H1 (cell line): ENCODE results near the gene CNTN5.

ENCODE experiments used
- EP300 ChIP-seq, 2 experiments: IDR thresholded peaks; 1 replicate in 1 of 2; 2 replicates in 1 of 2; pipeline ENCODE4 v1.6.1; 2011 to 2012; ENCODE audit warnings: low read depth in 2 of 2, low read length in 2 of 2, mild to moderate bottlenecking in 2 of 2, borderline replicate concordance in 1 of 2, inconsistent platforms in 1 of 2, moderate library complexity in 1 of 2
- EZH2 ChIP-seq: fragments of 200-600 bp; sonication (generic); IDR thresholded peaks from 2 replicates; pipeline ENCODE4 v1.7.1; 2012; ENCODE audit warnings: low read depth, mild to moderate bottlenecking, moderate library complexity, low read length, inconsistent platforms; ENCODE audit not compliant: severe bottlenecking
- TF ChIP-seq, protein P1 (sequence below), 3 experiments: IDR thresholded peaks; 1 replicate in 2 of 3; 2 replicates in 1 of 3; pipeline versions ENCODE4 v1.5.1 to v1.6.1; 2011; ENCODE audit warnings: low read length in 3 of 3, mild to moderate bottlenecking in 3 of 3, inconsistent platforms in 2 of 3, low read depth in 1 of 3, moderate library complexity in 1 of 3; ENCODE audit not compliant: insufficient read depth in 1 of 3; ENCODE audit errors: control extremely low read depth in 1 of 3

DNA sequence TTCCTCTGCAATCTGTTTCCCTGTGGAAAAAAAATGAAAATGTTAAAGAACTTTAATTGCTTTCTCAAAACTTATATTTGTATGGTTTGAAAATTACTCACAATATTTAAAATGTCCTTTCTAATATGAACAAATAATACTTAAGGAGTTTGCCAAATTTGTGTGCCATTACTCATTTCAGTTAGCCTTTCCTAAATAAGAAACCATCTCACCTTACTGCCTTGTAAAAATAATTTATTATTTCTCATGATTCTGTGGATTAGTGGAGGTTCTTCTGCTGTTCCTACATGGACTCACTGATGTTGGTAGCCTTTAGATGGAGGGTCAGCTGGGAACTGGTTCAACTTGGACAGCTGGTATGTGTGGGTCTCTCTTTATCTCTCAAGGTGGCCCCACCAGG is 428.6 kb downstream of the CNTN5 start:
- no peak for TF ChIP-seq EP300 (IDR thresholded peaks at IDR 0.05; ENCODE audit: borderline replicate concordance in 1 of 2, low read depth in 2 of 2, low read length in 2 of 2)
- TF ChIP-seq, protein P1, sequence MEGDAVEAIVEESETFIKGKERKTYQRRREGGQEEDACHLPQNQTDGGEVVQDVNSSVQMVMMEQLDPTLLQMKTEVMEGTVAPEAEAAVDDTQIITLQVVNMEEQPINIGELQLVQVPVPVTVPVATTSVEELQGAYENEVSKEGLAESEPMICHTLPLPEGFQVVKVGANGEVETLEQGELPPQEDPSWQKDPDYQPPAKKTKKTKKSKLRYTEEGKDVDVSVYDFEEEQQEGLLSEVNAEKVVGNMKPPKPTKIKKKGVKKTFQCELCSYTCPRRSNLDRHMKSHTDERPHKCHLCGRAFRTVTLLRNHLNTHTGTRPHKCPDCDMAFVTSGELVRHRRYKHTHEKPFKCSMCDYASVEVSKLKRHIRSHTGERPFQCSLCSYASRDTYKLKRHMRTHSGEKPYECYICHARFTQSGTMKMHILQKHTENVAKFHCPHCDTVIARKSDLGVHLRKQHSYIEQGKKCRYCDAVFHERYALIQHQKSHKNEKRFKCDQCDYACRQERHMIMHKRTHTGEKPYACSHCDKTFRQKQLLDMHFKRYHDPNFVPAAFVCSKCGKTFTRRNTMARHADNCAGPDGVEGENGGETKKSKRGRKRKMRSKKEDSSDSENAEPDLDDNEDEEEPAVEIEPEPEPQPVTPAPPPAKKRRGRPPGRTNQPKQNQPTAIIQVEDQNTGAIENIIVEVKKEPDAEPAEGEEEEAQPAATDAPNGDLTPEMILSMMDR (IDR thresholded peaks at IDR 0.05; ENCODE audit: control extremely low read depth in 1 of 3, insufficient read depth in 1 of 3, low read depth in 1 of 3, low read length in 3 of 3), result no peak
- no peak for TF ChIP-seq EZH2
